ENCODE results near the gene PNMA6E.

PNMA6E gene

DNA sequence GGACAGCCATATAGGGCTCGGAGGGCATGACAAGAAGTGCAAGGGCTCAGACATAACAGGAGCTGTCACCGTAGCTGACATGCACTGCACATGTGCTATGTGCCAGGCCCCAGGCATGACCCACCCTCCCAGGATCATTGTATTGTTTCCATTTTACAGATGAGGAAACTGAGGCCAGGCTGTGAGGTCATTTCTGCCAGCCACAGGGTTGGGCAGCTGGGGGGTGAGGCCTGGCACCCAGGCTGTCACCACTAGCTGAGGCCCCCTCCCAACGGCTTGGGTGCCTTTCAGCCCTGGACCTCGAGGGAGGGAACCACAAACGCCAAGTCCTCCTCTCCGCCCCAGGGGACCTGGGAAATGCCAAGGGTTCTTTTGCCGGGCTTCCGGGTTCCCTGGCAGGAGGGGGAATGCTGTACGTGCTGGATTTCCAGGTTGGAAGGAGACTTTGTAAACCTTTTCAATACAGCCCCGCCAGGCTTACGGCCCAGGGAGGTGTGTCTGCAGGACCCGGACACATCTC lies 32.1 kb upstream of the PNMA6E start:
- no peak overlapping the region for H3K9ac ChIP-seq (ENCODE audit: low read length)
- H3K4me3 ChIP-seq (ENCODE audit: low read depth in 1 of 2, low read length in 2 of 2) = no peak overlapping the region
- peaks cover 0 to 14% of the 10 kb centered on the region in 2 donors for H3K27me3 ChIP-seq (ENCODE audit: control insufficient read depth in 1 of 2, insufficient read depth in 2 of 2, low read length in 2 of 2)
- no peaks in the 10 kb centered on the region for H3K4me1 ChIP-seq (ENCODE audit: insufficient read depth, low read length)
- no peak overlapping the region for H3K27ac ChIP-seq (ENCODE audit: low read depth, low read length)
- no peaks in the 10 kb centered on the region for H3K36me3 ChIP-seq (ENCODE audit: insufficient read depth, low read length)
- peaks cover 10% of the 10 kb centered on the region for H3K9me3 ChIP-seq (ENCODE audit: low read length)

GRCh38 chrX:153430796-153431195 lies 29.6 kb upstream of the PNMA6E start:
- H3K27me3 ChIP-seq (ENCODE audit: control insufficient read depth in 1 of 2, insufficient read depth in 2 of 2, low read length in 2 of 2) = peaks cover 0 to 14% of the 10 kb centered on the region in 2 donors
- H3K27ac ChIP-seq (ENCODE audit: low read depth, low read length) = no peak overlapping the region
- peaks cover 10% of the 10 kb centered on the region for H3K9me3 ChIP-seq (ENCODE audit: low read length)
- no peak overlapping the region for H3K4me3 ChIP-seq (ENCODE audit: low read depth in 1 of 2, low read length in 2 of 2)
- H3K4me1 ChIP-seq (ENCODE audit: insufficient read depth, low read length) = no peaks in the 10 kb centered on the region
- H3K36me3 ChIP-seq (ENCODE audit: insufficient read depth, low read length) = no peaks in the 10 kb centered on the region
- no peak overlapping the region for H3K9ac ChIP-seq (ENCODE audit: low read length)

DNA sequence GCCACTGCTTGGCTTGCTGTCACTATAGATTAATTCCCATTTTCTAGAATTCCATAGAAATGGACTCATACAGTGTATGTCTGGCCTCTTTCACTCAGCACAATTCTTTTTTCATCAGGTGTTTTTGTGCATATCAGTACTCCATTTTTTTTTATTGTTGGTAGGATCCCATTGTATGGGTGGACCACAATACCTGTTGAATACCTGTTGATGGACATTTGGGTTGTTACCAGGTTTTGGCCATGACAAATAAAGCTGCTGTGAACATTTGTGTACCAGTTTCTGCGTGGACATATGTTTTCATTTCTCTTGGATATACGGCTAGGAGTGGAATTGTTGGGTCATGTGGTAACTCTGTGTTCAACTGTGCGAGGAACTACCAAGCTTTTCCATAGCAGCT lies 25.1 kb upstream of the PNMA6E start:
- H3K4me1 ChIP-seq (ENCODE audit: insufficient read depth, low read length) = no peaks in the 10 kb centered on the region
- H3K27ac ChIP-seq (ENCODE audit: low read depth, low read length) = no peak overlapping the region
- H3K36me3 ChIP-seq (ENCODE audit: insufficient read depth, low read length) = no peaks in the 10 kb centered on the region
- no peak overlapping the region for H3K4me3 ChIP-seq (ENCODE audit: low read depth in 1 of 2, low read length in 2 of 2)
- peaks cover 5% of the 10 kb centered on the region for H3K9me3 ChIP-seq (ENCODE audit: low read length)
- H3K27me3 ChIP-seq (ENCODE audit: control insufficient read depth in 1 of 2, insufficient read depth in 2 of 2, low read length in 2 of 2) = peaks cover 0 to 2% of the 10 kb centered on the region in 2 donors
- H3K9ac ChIP-seq (ENCODE audit: low read length) = no peak overlapping the region

- H3K36me3 ChIP-seq (ENCODE audit: insufficient read depth, low read length) = no peaks in the 10 kb centered on the region
- no peak overlapping the region for H3K4me3 ChIP-seq (ENCODE audit: low read depth in 1 of 2, low read length in 2 of 2)
- no peaks in the 10 kb centered on the region for H3K9me3 ChIP-seq (ENCODE audit: low read length)
- no peak overlapping the region for H3K9ac ChIP-seq (ENCODE audit: low read length)
- no peaks in the 10 kb centered on the region for H3K4me1 ChIP-seq (ENCODE audit: insufficient read depth, low read length)
- no peak overlapping the region for H3K27ac ChIP-seq (ENCODE audit: low read depth, low read length)
- no peaks in the 10 kb centered on the region for H3K27me3 ChIP-seq (ENCODE audit: control insufficient read depth in 1 of 2, insufficient read depth in 2 of 2, low read length in 2 of 2)
These were observed 22.5 kb upstream of the PNMA6E start for GRCh38 chrX:153423652-153424051.

- Histone ChIP-seq H3K36me3 (ENCODE audit: insufficient read depth, low read length) (no peaks in the 10 kb centered on the region), H3K9ac (ENCODE audit: low read length) (no peak overlapping the region), H3K27ac (ENCODE audit: low read depth, low read length) (no peak overlapping the region), H3K4me3 (ENCODE audit: low read depth in 1 of 2, low read length in 2 of 2) (no peak overlapping the region), H3K4me1 (ENCODE audit: insufficient read depth, low read length) (no peaks in the 10 kb centered on the region), H3K9me3 (ENCODE audit: low read length) (no peaks in the 10 kb centered on the region), H3K27me3 (ENCODE audit: control insufficient read depth in 1 of 2, insufficient read depth in 2 of 2, low read length in 2 of 2) (peaks cover 0 to 7% of the 10 kb centered on the region in 2 donors)
These were observed 20.7 kb upstream of the PNMA6E start for GRCh38 chrX:153421856-153422255.

DNA sequence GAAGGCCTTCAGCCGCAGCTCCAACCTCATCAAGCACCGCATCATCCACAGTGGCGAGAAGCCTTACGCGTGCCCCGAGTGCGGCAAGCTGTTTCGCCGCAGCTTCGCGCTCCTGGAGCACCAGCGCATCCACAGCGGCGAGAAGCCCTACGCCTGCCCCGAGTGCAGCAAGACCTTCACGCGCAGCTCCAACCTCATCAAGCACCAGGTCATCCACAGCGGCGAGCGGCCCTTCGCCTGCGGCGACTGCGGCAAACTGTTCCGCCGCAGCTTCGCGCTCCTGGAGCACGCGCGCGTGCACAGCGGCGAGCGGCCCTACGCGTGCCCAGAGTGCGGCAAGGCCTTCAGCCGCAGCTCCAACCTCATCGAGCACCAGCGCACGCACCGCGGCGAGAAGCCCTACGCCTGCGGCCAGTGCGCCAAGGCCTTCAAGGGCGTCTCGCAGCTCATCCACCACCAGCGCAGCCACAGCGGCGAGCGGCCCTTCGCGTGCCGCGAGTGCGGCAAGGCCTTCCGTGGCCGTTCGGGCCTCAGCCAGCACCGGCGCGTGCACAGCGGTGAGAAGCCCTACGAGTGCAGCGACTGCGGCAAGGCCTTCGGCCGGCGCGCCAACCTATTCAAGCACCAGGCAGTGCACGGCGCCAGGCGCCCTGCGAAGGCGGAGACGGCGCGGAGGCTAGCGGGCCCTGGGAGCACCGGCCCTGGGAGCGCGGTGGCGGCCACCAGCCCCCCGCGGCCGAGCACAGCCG lies 19.9 kb upstream of the PNMA6E start:
- Histone ChIP-seq H3K4me1 (ENCODE audit: insufficient read depth, low read length) (no peaks in the 10 kb centered on the region), H3K9ac (ENCODE audit: low read length) (no peak overlapping the region), H3K9me3 (ENCODE audit: low read length) (no peaks in the 10 kb centered on the region), H3K36me3 (ENCODE audit: insufficient read depth, low read length) (no peaks in the 10 kb centered on the region), H3K27ac (ENCODE audit: low read depth, low read length) (no peak overlapping the region), H3K4me3 (ENCODE audit: low read depth in 1 of 2, low read length in 2 of 2) (no peak overlapping the region), H3K27me3 (ENCODE audit: control insufficient read depth in 1 of 2, insufficient read depth in 2 of 2, low read length in 2 of 2) (peaks cover 0 to 7% of the 10 kb centered on the region in 2 donors)

DNA sequence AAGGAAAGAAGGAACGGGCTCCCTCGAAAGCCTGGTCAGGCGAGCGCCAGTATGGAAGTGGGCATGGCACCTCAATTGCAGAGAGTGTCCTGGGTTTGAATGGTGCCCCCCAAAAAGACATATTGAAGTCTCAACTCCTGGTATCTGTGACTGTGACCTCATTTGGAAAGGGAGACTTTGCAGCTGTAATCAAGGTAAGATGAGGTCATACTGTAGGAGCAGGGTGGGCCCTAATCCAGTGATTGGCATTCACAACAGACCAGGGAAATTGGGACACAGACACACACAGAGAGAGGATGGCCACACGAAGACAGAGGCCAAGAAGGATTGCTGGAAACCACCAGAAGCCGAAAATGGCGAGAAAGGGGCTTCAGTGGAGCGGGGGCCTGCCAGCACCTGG lies 16.5 kb upstream of the PNMA6E start:
- Histone ChIP-seq H3K9ac (ENCODE audit: low read length) (no peak overlapping the region), H3K36me3 (ENCODE audit: insufficient read depth, low read length) (no peaks in the 10 kb centered on the region)

DNA sequence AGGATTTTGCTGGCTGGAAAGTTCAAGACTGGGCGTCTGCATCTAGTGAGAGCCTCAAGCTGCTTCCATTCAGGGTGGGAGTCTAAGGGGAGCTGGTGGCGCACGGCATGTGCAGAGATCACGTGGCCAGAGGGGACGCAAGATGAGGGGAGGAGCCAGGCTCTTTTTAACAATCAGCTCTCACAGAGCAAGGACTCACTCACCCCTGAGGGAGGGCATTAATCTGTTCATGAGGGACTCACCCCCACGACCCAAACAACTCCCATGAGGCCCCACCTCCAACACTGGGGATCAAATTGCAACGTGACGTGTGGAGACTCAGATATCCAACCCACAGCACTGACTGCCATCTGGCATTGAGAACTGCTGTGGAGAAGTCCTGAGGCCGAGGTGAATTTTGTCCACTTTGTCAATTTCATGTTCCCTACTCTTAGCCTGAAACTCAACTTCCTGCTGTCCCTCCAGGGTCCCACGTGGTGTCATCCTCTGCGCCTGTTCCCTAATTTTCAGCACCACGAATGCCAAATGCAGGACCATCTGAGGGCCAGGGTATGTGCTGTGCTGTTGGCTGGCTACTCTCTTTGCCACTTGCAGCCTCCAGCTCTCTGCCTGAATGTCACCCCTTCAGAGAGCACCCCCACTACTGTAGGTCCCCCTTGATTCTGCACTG lies 15.8 kb upstream of the PNMA6E start:
- Histone ChIP-seq H3K9ac (ENCODE audit: low read length) (no peak overlapping the region), H3K27ac (ENCODE audit: low read depth, low read length) (no peak overlapping the region), H3K4me3 (ENCODE audit: low read depth in 1 of 2, low read length in 2 of 2) (no peak overlapping the region), H3K9me3 (ENCODE audit: low read length) (no peaks in the 10 kb centered on the region), H3K36me3 (ENCODE audit: insufficient read depth, low read length) (no peaks in the 10 kb centered on the region), H3K27me3 (ENCODE audit: control insufficient read depth in 1 of 2, insufficient read depth in 2 of 2, low read length in 2 of 2) (peaks cover 0 to 16% of the 10 kb centered on the region in 2 donors), H3K4me1 (ENCODE audit: insufficient read depth, low read length) (peaks cover 5% of the 10 kb centered on the region)

More for the DNA sequence above, 16.5 kb upstream of the PNMA6E start:
- no peak overlapping the region for H3K27ac ChIP-seq (ENCODE audit: low read depth, low read length)
- H3K4me1 ChIP-seq (ENCODE audit: insufficient read depth, low read length) = peaks cover under 1% of the 10 kb centered on the region
- H3K9me3 ChIP-seq (ENCODE audit: low read length) = no peaks in the 10 kb centered on the region
- peaks cover 0 to 16% of the 10 kb centered on the region in 2 donors for H3K27me3 ChIP-seq (ENCODE audit: control insufficient read depth in 1 of 2, insufficient read depth in 2 of 2, low read length in 2 of 2)
- no peak overlapping the region for H3K4me3 ChIP-seq (ENCODE audit: low read depth in 1 of 2, low read length in 2 of 2)

DNA sequence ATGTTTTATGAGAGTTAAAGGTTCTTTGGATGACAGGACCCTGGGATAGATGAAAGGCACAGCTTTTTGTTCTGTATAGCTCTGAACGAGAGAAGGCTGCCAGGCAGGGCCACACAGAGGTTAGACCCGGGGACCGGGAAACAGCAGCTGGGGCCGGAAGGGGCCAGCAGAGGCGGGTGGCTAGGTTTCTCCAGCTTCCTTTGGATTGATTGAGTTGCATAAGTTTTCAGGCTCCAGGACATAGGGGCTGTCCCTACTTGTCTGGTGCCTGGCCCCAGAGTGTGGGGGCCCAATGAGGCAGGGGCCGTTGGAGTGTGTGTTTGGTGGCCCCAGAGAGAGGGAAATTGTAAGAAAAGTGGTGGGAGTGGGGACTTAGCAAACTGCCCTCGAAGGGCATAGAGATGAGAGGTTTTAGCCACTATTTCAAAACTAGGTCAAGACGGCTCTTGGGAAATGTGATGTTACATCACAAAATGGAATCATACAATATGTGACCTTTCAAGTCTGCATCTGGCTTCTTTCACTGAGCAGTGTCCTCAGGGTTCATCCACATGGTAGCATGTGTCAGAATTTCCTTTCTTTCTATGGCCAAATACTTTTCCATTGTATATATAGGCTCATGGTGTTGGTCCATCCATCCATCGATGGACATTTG lies 13.8 kb upstream of the PNMA6E start:
- Histone ChIP-seq H3K4me3 (ENCODE audit: low read depth in 1 of 2, low read length in 2 of 2) (no peak overlapping the region), H3K9me3 (ENCODE audit: low read length) (no peaks in the 10 kb centered on the region), H3K4me1 (ENCODE audit: insufficient read depth, low read length) (peaks cover 5% of the 10 kb centered on the region), H3K36me3 (ENCODE audit: insufficient read depth, low read length) (no peaks in the 10 kb centered on the region), H3K27me3 (ENCODE audit: control insufficient read depth in 1 of 2, insufficient read depth in 2 of 2, low read length in 2 of 2) (peaks cover 0 to 16% of the 10 kb centered on the region in 2 donors), H3K9ac (ENCODE audit: low read length) (no peak overlapping the region), H3K27ac (ENCODE audit: low read depth, low read length) (no peak overlapping the region)

GRCh38 chrX:153413731-153414130 lies 12.6 kb upstream of the PNMA6E start:
- Histone ChIP-seq H3K9me3 (ENCODE audit: low read length) (no peaks in the 10 kb centered on the region), H3K9ac (ENCODE audit: low read length) (no peak overlapping the region), H3K27me3 (ENCODE audit: control insufficient read depth in 1 of 2, insufficient read depth in 2 of 2, low read length in 2 of 2) (peaks cover 0 to 20% of the 10 kb centered on the region in 2 donors), H3K4me1 (ENCODE audit: insufficient read depth, low read length) (peaks cover 5% of the 10 kb centered on the region), H3K27ac (ENCODE audit: low read depth, low read length) (no peak overlapping the region), H3K4me3 (ENCODE audit: low read depth in 1 of 2, low read length in 2 of 2) (no peak overlapping the region), H3K36me3 (ENCODE audit: insufficient read depth, low read length) (no peaks in the 10 kb centered on the region)
